HG02870 (cell line): ENCODE data around the gene SPATA31A3.
"Not testable (repeated sequence)": the region's sequence is repeated elsewhere in the genome, so short reads cannot be mapped to it uniquely, and the experiment has no call there.

ENCODE experiments used
- ATAC-seq: cut with Tn5 transposase; IDR thresholded peaks from one replicate; pipeline ENCODE4 v1.9.1; 2021; ENCODE audit warnings: mild to moderate bottlenecking, moderate library complexity; ENCODE audit not compliant: unreplicated experiment

The SPATA31A3 gene

DNA sequence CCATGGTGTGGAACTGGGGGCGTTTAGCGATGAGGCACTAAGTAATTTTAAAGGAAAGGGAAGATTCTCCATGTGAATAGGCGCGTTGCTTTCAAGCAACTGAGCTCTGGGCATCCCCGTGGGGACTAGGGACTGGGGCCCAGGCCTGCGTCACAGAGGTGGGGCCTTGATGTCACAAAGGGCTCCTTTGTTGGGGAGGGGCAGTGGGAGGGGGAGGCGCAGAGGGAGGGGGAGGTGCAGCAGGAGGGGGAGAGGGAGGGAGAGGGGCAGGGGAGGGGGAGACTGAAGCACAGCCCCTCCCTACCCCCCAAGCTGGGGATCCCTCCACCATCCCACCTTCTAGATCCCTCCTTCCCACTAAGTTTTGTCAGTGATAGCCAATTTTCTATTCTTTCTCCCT lies at the start of gene SPATA31A3:
TSS of gene SPATA31A3 (minus strand) at position 101 of the 400 bp plus-strand sequence. CDS start at position 72, 29 bp downstream.
- not testable (repeated sequence) for ATAC-seq

DNA sequence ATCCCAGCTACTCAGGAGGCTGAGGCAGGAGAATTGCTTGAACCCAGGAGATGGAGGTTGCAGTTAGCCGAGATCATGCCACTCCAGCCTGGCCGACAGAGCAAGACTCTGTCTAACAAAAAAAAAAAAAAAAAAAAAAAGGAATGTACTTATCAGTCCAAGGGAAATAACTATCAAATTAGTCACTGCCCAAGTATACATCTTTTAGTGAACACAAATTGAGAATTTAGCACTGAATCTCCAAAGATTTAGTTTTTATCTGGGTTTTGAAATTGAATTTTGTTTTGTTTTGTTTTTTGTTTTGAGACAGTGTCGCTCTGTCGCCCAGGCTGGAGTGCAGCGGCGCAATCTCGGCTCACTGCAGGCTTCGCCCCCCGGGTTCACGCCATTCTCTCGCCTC lies 39.8 kb downstream of the SPATA31A3 start:
- ATAC-seq = not testable (repeated sequence)

DNA sequence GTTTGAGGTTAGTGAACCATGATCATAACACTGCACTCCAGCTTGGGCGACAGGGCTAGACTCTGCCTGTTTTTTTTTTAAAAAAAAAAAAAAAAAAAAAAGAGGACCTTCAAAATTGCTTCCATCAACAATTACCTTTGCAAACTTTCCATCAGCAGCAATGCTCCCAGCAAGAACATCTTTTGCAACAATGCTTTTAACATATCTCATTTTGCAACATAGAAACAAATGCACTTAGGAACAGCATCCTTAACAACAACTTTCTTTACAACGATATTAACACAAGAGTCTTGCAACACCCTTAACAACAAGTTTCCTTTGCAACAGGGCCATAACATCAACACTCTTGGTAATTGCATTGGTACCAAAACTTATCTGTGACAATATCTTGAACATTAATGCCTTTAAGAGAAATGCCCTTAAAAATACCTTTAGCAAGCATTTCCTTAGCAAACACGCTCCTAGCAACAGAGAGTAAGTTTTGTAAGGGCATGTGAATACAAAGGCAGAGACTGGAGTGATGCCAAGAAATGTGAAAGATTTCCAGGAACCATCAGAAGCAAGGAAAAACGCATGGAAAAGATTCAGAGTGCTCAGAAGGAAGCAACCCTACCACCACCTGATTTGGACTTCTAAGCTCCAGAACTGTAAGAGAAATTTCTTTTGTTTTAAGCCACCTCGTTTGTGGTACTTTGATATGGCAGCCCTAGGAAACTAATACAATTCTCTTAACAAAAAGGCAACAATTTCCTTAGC lies 49.8 kb downstream of the SPATA31A3 start:
- ATAC-seq = not testable (repeated sequence)

DNA sequence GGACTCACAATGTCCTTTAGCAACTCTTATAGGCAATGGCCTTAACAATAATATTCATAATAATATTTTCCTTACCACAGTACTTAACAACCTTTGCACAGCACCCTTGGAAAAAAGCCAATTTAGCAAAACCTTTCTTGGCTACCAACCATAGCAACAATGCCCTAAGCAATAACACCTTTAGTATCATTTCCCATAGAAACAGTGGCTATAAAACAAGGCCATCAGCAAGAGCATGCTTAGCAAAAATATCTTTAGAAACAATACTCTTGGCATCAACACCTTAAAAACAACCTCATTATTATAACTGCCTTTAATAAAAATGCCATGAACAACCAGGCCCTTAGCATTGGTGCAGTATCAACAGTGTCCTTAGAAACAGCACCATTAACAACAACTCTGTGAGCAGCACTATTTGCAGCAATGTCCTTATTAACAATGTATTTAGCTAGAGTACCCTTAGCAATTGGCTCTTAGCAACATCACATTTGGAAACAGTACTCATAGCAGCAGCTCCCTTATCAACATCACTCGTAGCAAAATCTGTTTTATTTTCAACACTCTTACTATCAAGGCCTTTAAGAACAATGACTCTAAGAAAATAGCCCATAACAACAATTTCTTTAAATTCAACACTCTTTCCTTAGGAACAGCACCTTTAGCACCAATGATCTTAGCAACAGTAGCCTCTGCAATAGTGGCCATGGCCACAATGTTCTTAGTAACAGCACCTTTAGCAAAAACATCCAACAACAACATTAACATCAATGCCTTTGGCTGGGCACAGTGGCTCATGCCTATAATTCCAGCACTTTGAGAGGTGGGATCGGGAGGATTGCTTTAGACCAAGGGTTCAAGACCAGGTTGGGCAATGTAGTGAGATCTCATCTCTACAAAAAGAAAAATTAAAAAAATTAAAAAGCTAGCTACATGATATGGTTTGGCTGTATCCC lies 52.2 kb downstream of the SPATA31A3 start:
- ATAC-seq = not testable (repeated sequence)

DNA sequence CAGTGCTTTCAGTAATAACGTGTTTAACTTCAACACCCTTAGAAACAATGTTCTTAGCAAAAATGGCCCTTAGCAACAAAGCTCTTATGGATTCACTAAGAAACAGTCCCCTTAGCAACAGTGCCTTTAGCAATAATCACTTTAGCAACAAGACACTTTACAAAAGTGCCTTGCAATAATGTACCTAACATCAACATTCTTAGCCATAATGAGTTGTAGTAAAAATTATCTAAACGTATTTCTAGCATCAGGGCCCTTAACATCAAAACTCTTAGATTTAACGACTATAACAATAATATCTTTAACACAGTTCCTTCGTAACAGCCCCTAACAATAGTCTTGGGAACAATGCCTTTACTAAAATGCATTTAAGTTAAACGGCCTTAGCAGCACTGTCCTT lies 54.0 kb downstream of the SPATA31A3 start:
- not testable (repeated sequence) for ATAC-seq

DNA sequence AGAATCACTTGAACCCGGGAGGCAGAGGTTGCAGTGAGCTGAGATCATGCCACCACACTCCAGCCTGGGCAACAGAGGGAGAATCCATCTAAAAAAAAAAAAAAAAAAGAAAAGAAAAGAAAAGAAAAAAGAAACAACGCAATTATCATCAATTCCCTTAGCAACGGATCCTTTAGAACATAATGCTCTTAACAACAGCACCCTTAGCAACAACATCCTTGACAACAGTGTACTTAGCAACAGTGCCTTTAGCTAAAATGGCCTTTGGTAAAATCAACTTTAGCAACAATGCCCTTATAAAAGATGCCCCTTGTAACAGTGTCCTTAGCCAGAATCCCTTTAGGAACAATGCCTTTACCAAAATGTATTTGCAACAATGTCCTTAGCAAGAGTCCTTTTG lies 54.7 kb downstream of the SPATA31A3 start:
- not testable (repeated sequence) for ATAC-seq
